ENCODE results near the gene NIT1. TPM values are rescaled to one million over a fixed set of nuclear protein-coding genes. Genes with fewer than 3 reads are reported as not detected.

The NIT1 gene
- total and polyA plus RNA-seq, 10 of the 15 experiments (the other 5 are each of a cell fraction or from before 2014, with no cell fraction given): 19.2 to 54.4 (median 28.3) TPM

GRCh38 chr1:161139766-161140165, 21.9 kb downstream of the NIT1 start:
- no TSS peak for BruUV-seq (replicated peaks)
- RAD21 ChIA-PET (ENCODE audit: unreplicated experiment): interaction anchor here (0.8 to 2.8 kb wide), 4 partner anchors 39 to 142 kb away, joined by 3 to 15 read pairs (median 10); partner anchors contain the start of gene ARHGAP30
- 4% methylated on average over 1 of the region's 1 CpG for WGBS (ENCODE audit: insufficient coverage, insufficient replicate concordance, low lambda C conversion rate, missing lambda C conversion rate)
- Histone ChIP-seq H3K27me3 (replicated peaks in 1 of 2; ENCODE audit: control insufficient read depth in 2 of 2, insufficient read depth in 2 of 2, low read length in 1 of 2) (no peaks in the 10 kb centered on the region), H3K4me3 (no peak overlapping the region), H3K4me1 (ENCODE audit: control insufficient read depth, insufficient read depth, low read length) (no peaks in the 10 kb centered on the region), H3K79me2 (ENCODE audit: control insufficient read depth, insufficient read depth, low read length) (peaks cover under 1% of the 10 kb centered on the region; the same call in 1 of the 2 replicates), H3K4me2 (ENCODE audit: control insufficient read depth, insufficient read depth) (no peak overlapping the region), H4K20me1 (ENCODE audit: control insufficient read depth, insufficient read depth) (no peaks in the 10 kb centered on the region), H3K27ac (ENCODE audit: control insufficient read depth, insufficient read depth) (no peak overlapping the region), H3K9ac (ENCODE audit: control insufficient read depth, insufficient read depth, low read length) (no peak overlapping the region), H3K9me3 (replicated peaks; ENCODE audit: control insufficient read depth, insufficient read depth, low read length) (no peaks in the 10 kb centered on the region), H2AFZ (ENCODE audit: control insufficient read depth, low read depth, low read length) (no peak overlapping the region), H3K36me3 (ENCODE audit: control insufficient read depth in 2 of 2, insufficient read depth in 2 of 2, low read length in 1 of 2) (no peaks in the 10 kb centered on the region)
- TF ChIP-seq MYC (IDR thresholded peaks at IDR 0.05; ENCODE audit: insufficient read depth, insufficient read length, insufficient replicate concordance, low read length, severe bottlenecking) (no peak), SMC3 (IDR thresholded peaks at IDR 0.05; ENCODE audit: borderline replicate concordance, low read length) (peak; percentile 51; the same call in 1 of the 2 replicates), STAT3 (IDR thresholded peaks at IDR 0.05; ENCODE audit: low read depth, low read length) (no peak), JUNB (IDR thresholded peaks at IDR 0.05) (no peak), RAD21 (IDR thresholded peaks at IDR 0.05; ENCODE audit: insufficient read depth, low read depth, low read length) (peak; percentile 74), CHD1 (IDR thresholded peaks at IDR 0.05; ENCODE audit: low read depth, low read length) (no peak), RELB (IDR thresholded peaks at IDR 0.05; ENCODE audit: low read depth) (no peak), SUZ12 (IDR thresholded peaks at IDR 0.05; ENCODE audit: unreplicated experiment) (no peak), NR2C2 (IDR thresholded peaks at IDR 0.05; ENCODE audit: borderline replicate concordance, control insufficient read depth, insufficient read length, low read depth) (no peak)
- TF ChIP-seq, protein P1, sequence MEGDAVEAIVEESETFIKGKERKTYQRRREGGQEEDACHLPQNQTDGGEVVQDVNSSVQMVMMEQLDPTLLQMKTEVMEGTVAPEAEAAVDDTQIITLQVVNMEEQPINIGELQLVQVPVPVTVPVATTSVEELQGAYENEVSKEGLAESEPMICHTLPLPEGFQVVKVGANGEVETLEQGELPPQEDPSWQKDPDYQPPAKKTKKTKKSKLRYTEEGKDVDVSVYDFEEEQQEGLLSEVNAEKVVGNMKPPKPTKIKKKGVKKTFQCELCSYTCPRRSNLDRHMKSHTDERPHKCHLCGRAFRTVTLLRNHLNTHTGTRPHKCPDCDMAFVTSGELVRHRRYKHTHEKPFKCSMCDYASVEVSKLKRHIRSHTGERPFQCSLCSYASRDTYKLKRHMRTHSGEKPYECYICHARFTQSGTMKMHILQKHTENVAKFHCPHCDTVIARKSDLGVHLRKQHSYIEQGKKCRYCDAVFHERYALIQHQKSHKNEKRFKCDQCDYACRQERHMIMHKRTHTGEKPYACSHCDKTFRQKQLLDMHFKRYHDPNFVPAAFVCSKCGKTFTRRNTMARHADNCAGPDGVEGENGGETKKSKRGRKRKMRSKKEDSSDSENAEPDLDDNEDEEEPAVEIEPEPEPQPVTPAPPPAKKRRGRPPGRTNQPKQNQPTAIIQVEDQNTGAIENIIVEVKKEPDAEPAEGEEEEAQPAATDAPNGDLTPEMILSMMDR (IDR thresholded peaks at IDR 0.05 in 2 of 3, conservative IDR thresholded peaks at IDR 0.05 in 1 of 3; ENCODE audit: control insufficient read depth in 2 of 3, extremely low read depth in 1 of 3, insufficient read depth in 1 of 3, low read depth in 3 of 3, low read length in 3 of 3): peak; percentile 40 to 61 (median 44)
- TF ChIP-seq, protein P2, sequence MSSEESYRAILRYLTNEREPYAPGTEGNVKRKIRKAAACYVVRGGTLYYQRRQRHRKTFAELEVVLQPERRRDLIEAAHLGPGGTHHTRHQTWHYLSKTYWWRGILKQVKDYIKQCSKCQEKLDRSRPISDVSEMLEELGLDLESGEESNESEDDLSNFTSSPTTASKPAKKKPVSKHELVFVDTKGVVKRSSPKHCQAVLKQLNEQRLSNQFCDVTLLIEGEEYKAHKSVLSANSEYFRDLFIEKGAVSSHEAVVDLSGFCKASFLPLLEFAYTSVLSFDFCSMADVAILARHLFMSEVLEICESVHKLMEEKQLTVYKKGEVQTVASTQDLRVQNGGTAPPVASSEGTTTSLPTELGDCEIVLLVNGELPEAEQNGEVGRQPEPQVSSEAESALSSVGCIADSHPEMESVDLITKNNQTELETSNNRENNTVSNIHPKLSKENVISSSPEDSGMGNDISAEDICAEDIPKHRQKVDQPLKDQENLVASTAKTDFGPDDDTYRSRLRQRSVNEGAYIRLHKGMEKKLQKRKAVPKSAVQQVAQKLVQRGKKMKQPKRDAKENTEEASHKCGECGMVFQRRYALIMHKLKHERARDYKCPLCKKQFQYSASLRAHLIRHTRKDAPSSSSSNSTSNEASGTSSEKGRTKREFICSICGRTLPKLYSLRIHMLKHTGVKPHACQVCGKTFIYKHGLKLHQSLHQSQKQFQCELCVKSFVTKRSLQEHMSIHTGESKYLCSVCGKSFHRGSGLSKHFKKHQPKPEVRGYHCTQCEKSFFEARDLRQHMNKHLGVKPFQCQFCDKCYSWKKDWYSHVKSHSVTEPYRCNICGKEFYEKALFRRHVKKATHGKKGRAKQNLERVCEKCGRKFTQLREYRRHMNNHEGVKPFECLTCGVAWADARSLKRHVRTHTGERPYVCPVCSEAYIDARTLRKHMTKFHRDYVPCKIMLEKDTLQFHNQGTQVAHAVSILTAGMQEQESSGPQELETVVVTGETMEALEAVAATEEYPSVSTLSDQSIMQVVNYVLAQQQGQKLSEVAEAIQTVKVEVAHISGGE (CRISPR knock-in tag; IDR thresholded peaks at IDR 0.05): no peak
- no peak for FAIRE-seq
- POLR2A ChIA-PET: no interaction called here
- ATAC-seq: peak; percentile 74
- no peak for DNase-seq (ENCODE audit: low read depth, low spot score)
- intact Hi-C loops (cut with micrococcal nuclease; ENCODE audit: unreplicated experiment) (loop anchor here (1.0 kb wide), 1 partner anchor 142 kb away; no protein-coding TSS in a partner anchor), in situ Hi-C loops (cut with MboI) (no loop called here)
- SMC1A ChIA-PET (ENCODE audit: uncharacterized antibody, unreplicated experiment): interaction anchor here (0.7 to 2.4 kb wide), 13 partner anchors 12 to 243 kb away, joined by 3 to 15 read pairs (median 6); partner anchors contain the start of genes ARHGAP30, KLHDC9, NIT1 and PFDN2
- CTCF ChIA-PET: interaction anchor here (0.7 to 6.2 kb wide), 18 partner anchors 10 to 229 kb away, joined by 3 to 60 read pairs (median 4); partner anchors contain the start of genes ARHGAP30, KLHDC9, NIT1 and PFDN2

Data from GM12878 (cell line).